ENCODE measurements around the gene CDC42EP1.

DNA sequence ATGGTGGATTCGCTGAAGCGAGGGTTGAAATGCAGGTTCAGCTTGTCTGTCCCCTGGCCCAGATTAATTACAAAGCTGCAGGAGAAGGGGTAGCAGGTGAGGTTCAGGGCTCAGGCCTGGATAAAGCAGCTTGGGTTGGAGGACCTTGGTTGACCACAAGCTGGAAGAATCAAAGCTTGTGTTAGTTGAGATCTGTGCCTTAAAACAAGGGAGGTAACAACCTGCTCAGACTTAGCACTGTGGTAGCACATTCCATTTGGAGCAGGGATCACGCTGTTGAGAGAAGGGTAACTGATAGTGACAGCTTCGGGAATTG, 10.3 kb downstream of the CDC42EP1 start:
- TF ChIP-seq, protein P1, sequence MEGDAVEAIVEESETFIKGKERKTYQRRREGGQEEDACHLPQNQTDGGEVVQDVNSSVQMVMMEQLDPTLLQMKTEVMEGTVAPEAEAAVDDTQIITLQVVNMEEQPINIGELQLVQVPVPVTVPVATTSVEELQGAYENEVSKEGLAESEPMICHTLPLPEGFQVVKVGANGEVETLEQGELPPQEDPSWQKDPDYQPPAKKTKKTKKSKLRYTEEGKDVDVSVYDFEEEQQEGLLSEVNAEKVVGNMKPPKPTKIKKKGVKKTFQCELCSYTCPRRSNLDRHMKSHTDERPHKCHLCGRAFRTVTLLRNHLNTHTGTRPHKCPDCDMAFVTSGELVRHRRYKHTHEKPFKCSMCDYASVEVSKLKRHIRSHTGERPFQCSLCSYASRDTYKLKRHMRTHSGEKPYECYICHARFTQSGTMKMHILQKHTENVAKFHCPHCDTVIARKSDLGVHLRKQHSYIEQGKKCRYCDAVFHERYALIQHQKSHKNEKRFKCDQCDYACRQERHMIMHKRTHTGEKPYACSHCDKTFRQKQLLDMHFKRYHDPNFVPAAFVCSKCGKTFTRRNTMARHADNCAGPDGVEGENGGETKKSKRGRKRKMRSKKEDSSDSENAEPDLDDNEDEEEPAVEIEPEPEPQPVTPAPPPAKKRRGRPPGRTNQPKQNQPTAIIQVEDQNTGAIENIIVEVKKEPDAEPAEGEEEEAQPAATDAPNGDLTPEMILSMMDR (IDR thresholded peaks at IDR 0.05): no peak
- TF ChIP-seq TCF12 (IDR thresholded peaks at IDR 0.05): no peak

All from SK-N-SH (cell line).